ENCODE data around the gene ARID3A.

The ARID3A gene

GRCh38 chr19:966485-967088 lies 40.8 kb downstream of the ARID3A start:
- ATAC-seq (no peak), DNase-seq (no peak)
- Mint-ChIP-seq H3K27ac (no peak overlapping the region), H3K9me3 (peaks cover 9 to 17% of the 10 kb centered on the region in 2 donors), H3K27me3 (no peaks in the 10 kb centered on the region), H3K4me1 (peaks cover 5% of the 10 kb centered on the region), H3K4me3 (no peak overlapping the region)

GRCh38 chr19:970695-971094 lies 44.9 kb downstream of the ARID3A start:
- peak overlapping the region in 1 of 2 donors; percentile 41 for H3K4me3 Mint-ChIP-seq
- ATAC-seq: no peak

GRCh38 chr19:971795-972194 lies 46.0 kb downstream of the ARID3A start:
- Mint-ChIP-seq H3K27ac (no peak overlapping the region), H3K4me3 (no peak overlapping the region), H3K9me3 (peaks cover 5 to 6% of the 10 kb centered on the region in 2 donors), H3K27me3 (no peaks in the 10 kb centered on the region), H3K4me1 (no peaks in the 10 kb centered on the region)
- DNase-seq (no peak), ATAC-seq (no peak)

More at GRCh38 chr19:970695-971094, 44.9 kb downstream of the ARID3A start:
- DNase-seq: no peak
- Mint-ChIP-seq H3K27me3 (no peaks in the 10 kb centered on the region), H3K27ac (peak overlapping the region in 1 of 2 donors; percentile 93), H3K4me1 (no peaks in the 10 kb centered on the region), H3K9me3 (peaks cover 5 to 6% of the 10 kb centered on the region in 2 donors)

- Mint-ChIP-seq H3K27ac (no peak overlapping the region), H3K27me3 (no peaks in the 10 kb centered on the region), H3K4me3 (no peak overlapping the region), H3K4me1 (no peaks in the 10 kb centered on the region), H3K9me3 (peaks cover 5 to 6% of the 10 kb centered on the region in 2 donors)
- ATAC-seq (no peak), DNase-seq (no peak)
Observed at GRCh38 chr19:972281-972680, 46.4 kb downstream of the ARID3A start.

GRCh38 chr19:973726-974563 lies 48.1 kb downstream of the ARID3A start:
- no peak for DNase-seq
- Mint-ChIP-seq H3K9me3 (peaks cover 5 to 6% of the 10 kb centered on the region in 2 donors), H3K27me3 (no peaks in the 10 kb centered on the region), H3K27ac (no peak overlapping the region), H3K4me1 (no peaks in the 10 kb centered on the region), H3K4me3 (no peak overlapping the region)
- ATAC-seq: no peak

- Mint-ChIP-seq H3K27me3 (no peaks in the 10 kb centered on the region), H3K27ac (no peak overlapping the region), H3K9me3 (peaks cover 5 to 6% of the 10 kb centered on the region in 2 donors), H3K4me1 (no peaks in the 10 kb centered on the region), H3K4me3 (no peak overlapping the region)
- DNase-seq (no peak), ATAC-seq (no peak)
Observed at GRCh38 chr19:974564-975257, 48.9 kb downstream of the ARID3A start.

GRCh38 chr19:976476-976875 lies 50.6 kb downstream of the ARID3A start:
- ATAC-seq (no peak), DNase-seq (no peak)
- Mint-ChIP-seq H3K4me1 (no peaks in the 10 kb centered on the region), H3K27me3 (no peaks in the 10 kb centered on the region), H3K4me3 (no peak overlapping the region), H3K9me3 (no peaks in the 10 kb centered on the region), H3K27ac (no peak overlapping the region)

- Mint-ChIP-seq H3K4me1 (no peaks in the 10 kb centered on the region), H3K4me3 (no peak overlapping the region), H3K27ac (no peak overlapping the region), H3K27me3 (no peaks in the 10 kb centered on the region), H3K9me3 (no peaks in the 10 kb centered on the region)
- DNase-seq: no peak
- ATAC-seq: no peak
Observed at GRCh38 chr19:977058-977464, 51.2 kb downstream of the ARID3A start.

GRCh38 chr19:979318-979741 lies 53.5 kb downstream of the ARID3A start:
- H3K27ac Mint-ChIP-seq: no peak overlapping the region
- ATAC-seq: no peak
- no peak for DNase-seq
- H3K4me1 Mint-ChIP-seq: peaks cover 4% of the 10 kb centered on the region
- no peak overlapping the region for H3K4me3 Mint-ChIP-seq
- no peaks in the 10 kb centered on the region for H3K9me3 Mint-ChIP-seq
- H3K27me3 Mint-ChIP-seq: no peaks in the 10 kb centered on the region

GRCh38 chr19:980133-980998 lies 54.5 kb downstream of the ARID3A start:
- Mint-ChIP-seq H3K4me3 (no peak overlapping the region), H3K27ac (no peak overlapping the region), H3K9me3 (no peaks in the 10 kb centered on the region), H3K27me3 (no peaks in the 10 kb centered on the region), H3K4me1 (peaks cover 14% of the 10 kb centered on the region)
- no peak for ATAC-seq
- no peak for DNase-seq

GRCh38 chr19:982567-983170 lies 56.8 kb downstream of the ARID3A start:
- H3K27ac Mint-ChIP-seq: no peak overlapping the region
- peak; percentile 75 to 84 for DNase-seq

GRCh38 chr19:984165-984967 lies 58.5 kb downstream of the ARID3A start, which contains the start of gene WDR18:
Gene WDR18 (plus strand): TSS chr19:984345. CDS start chr19:984354, 9 bp downstream.
- H3K9me3 Mint-ChIP-seq: no peaks in the 10 kb centered on the region
- DNase-seq: peak; percentile 88 to 91
- H3K4me3 Mint-ChIP-seq: peak within 1 kb of the TSS; percentile 97 to 100
- H3K4me1 Mint-ChIP-seq: peaks cover 45% of the 10 kb centered on the region
- peak within 1 kb of the TSS; percentile 97 to 99 for H3K27ac Mint-ChIP-seq
- H3K27me3 Mint-ChIP-seq: no peaks in the 10 kb centered on the region
- peak; percentile 90 for ATAC-seq

More at GRCh38 chr19:982567-983170, 56.8 kb downstream of the ARID3A start:
- H3K9me3 Mint-ChIP-seq: no peaks in the 10 kb centered on the region
- peak; percentile 87 for ATAC-seq
- H3K4me1 Mint-ChIP-seq: peaks cover 31% of the 10 kb centered on the region
- H3K27me3 Mint-ChIP-seq: no peaks in the 10 kb centered on the region
- H3K4me3 Mint-ChIP-seq: peak overlapping the region; percentile 44 to 62

- ATAC-seq: no peak
- Mint-ChIP-seq H3K27ac (peak overlapping the region in 1 of 2 donors; percentile 99), H3K4me1 (peaks cover 45% of the 10 kb centered on the region), H3K27me3 (no peaks in the 10 kb centered on the region), H3K9me3 (no peaks in the 10 kb centered on the region), H3K4me3 (peak overlapping the region in 1 of 2 donors; percentile 100)
- DNase-seq: no peak
Observed at GRCh38 chr19:986083-986482, 60.2 kb downstream of the ARID3A start.

GRCh38 chr19:988081-988480 lies 62.2 kb downstream of the ARID3A start:
- no peak overlapping the region for H3K27ac Mint-ChIP-seq

More at GRCh38 chr19:988081-988480, 62.2 kb downstream of the ARID3A start:
- DNase-seq: no peak
- no peak for ATAC-seq
- no peaks in the 10 kb centered on the region for H3K9me3 Mint-ChIP-seq
- H3K4me1 Mint-ChIP-seq: peaks cover 45% of the 10 kb centered on the region
- H3K4me3 Mint-ChIP-seq: no peak overlapping the region
- no peaks in the 10 kb centered on the region for H3K27me3 Mint-ChIP-seq
